ENCODE data around the gene CEP250.
"Not testable (repeated sequence)": the region's sequence is repeated elsewhere in the genome, so short reads cannot be mapped to it uniquely, and the experiment has no call there.

Gene CEP250

GRCh38 chr20:35443003-35443402 lies 12.4 kb upstream of the CEP250 start:
- no peak for TF ChIP-seq CTCF (IDR thresholded peaks at IDR 0.05; ENCODE audit: extremely low read depth, insufficient read depth, missing control alignments)
- no peak for DNase-seq (ENCODE audit: low spot score)
- in situ Hi-C loops (cut with MboI; ENCODE audit: low pct_unique_long_range_greater_than_20kb, low sequenced_read_pairs, unreplicated experiment), result loop anchor here (10.0 kb wide), 2 partner anchors 58 to 138 kb away; no protein-coding TSS in a partner anchor

- TF ChIP-seq CTCF (IDR thresholded peaks at IDR 0.05; ENCODE audit: extremely low read depth, insufficient read depth, missing control alignments), result no peak
- in situ Hi-C loops (cut with MboI; ENCODE audit: low pct_unique_long_range_greater_than_20kb, low sequenced_read_pairs, unreplicated experiment), result loop anchor here (10.0 kb wide), 2 partner anchors 59 to 139 kb away; no protein-coding TSS in a partner anchor
These were observed 11.2 kb upstream of the CEP250 start for GRCh38 chr20:35444226-35444625.

DNA sequence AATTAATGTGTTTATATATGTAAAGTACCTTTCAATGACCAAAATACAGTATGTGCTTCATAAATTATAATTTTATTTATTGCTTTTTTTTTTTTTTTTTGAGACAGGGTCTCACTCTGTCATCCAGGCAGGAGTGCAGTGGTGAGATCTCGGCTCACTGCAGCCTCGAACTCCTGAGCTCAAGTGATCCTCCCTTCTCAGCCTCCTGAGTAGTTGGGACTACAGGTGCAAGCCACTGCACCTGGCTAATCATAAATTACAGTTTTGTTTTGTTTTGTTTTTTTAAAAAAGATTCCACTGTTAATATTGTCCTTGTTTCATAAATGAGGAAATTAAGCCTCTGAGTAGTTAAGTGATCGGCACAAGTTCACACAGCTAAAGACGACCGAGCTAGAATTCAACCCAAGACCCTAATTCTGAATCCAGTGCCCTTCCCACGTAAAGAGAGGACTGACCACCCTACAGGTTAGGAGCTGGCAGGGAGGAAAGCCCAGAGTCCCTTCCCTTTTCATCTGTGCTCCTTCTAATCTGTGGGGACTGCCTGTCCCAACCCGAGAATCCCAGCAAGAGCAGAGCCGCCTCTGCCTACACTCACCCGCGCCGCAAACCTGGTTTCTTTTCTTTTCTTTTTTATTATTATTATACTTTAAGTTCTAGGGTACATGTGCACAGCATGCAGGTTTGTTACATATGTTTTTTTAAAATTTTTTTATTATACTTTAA lies 8.9 kb upstream of the CEP250 start:
- no peak for DNase-seq (ENCODE audit: low spot score)
- TF ChIP-seq CTCF (IDR thresholded peaks at IDR 0.05; ENCODE audit: extremely low read depth, insufficient read depth, missing control alignments), result no peak
- in situ Hi-C loops (cut with MboI; ENCODE audit: low pct_unique_long_range_greater_than_20kb, low sequenced_read_pairs, unreplicated experiment), result loop anchor here (10.0 kb wide), 2 partner anchors 62 to 142 kb away; no protein-coding TSS in a partner anchor

More at GRCh38 chr20:35444226-35444625, 11.2 kb upstream of the CEP250 start:
- no peak for DNase-seq (ENCODE audit: low spot score)

- DNase-seq (ENCODE audit: low spot score), result peak; percentile 80
- in situ Hi-C loops (cut with MboI; ENCODE audit: low pct_unique_long_range_greater_than_20kb, low sequenced_read_pairs, unreplicated experiment), result loop anchor here (10.0 kb wide), 2 partner anchors 62 to 142 kb away; no protein-coding TSS in a partner anchor
- peak; percentile 89 for TF ChIP-seq CTCF (IDR thresholded peaks at IDR 0.05; ENCODE audit: extremely low read depth, insufficient read depth, missing control alignments)
These were observed 8.2 kb upstream of the CEP250 start for GRCh38 chr20:35447082-35447789.

DNA sequence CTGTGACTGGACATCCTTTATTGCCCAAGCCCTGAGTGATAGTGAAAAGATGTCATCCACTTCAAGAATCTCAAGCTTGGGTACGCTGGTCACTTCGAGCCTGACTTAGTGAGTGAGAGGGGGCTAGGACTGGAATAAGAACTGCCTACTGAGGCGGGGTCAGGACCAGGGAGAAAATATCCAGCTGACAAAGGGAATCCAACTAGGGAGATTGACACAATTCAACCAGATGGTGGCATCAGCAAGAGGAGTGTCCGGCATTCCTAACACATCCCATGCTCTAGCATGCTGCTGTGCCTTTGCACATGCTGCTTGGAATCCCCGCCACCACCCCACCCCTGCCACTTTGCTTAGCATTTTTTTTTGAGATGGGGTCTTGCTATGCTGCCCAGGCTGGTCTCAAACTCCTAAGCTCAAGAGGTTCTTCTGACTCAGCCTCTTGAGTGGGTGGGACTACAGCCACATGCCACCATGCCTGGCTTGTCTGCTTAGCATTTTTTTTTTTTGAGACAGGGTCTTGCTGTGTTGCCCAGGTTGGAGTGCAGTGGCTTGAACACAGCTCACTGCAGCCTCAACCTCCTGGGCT lies 6.5 kb upstream of the CEP250 start:
- in situ Hi-C loops (cut with MboI; ENCODE audit: low pct_unique_long_range_greater_than_20kb, low sequenced_read_pairs, unreplicated experiment), result loop anchor here (10.0 kb wide), 2 partner anchors 64 to 144 kb away; no protein-coding TSS in a partner anchor
- TF ChIP-seq CTCF (IDR thresholded peaks at IDR 0.05; ENCODE audit: extremely low read depth, insufficient read depth, missing control alignments), result no peak
- DNase-seq (ENCODE audit: low spot score), result no peak

DNA sequence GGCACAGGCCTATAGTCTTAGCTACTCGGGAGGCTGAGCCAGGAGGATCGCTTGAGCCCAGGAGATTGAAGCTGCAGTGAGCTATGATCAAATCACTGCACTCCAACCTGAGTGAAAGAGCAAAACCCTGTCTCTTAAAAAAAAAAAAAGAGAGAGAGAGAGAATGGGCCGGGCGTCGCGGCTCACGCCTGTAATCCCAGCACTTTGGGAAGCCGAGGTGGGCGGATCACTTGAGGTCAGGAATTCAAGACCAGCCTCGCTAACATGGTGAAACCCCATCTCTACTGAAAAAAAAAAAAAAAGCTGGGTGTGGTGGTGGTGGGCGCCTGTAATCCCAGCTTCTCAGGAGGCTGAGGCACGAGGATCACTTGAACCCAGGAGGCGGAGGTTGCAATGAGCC lies 5.5 kb upstream of the CEP250 start:
- DNase-seq (ENCODE audit: low spot score), result not testable (repeated sequence)
- in situ Hi-C loops (cut with MboI; ENCODE audit: low pct_unique_long_range_greater_than_20kb, low sequenced_read_pairs, unreplicated experiment), result loop anchor here (10.0 kb wide), 2 partner anchors 65 to 145 kb away; no protein-coding TSS in a partner anchor
